Keratinocyte (primary cell): ENCODE results near the gene CCDC116. TPM values are rescaled to one million over a fixed set of nuclear protein-coding genes. Genes with fewer than 3 reads are reported as not detected.

ENCODE experiments used
- DNase-seq: peaks from one replicate; pipeline ENCODE4 v3.0.0-alpha.2; 2011; ENCODE audit warnings: low read depth, missing footprints, low spot score
- FAIRE-seq: peaks from 2 replicates; lab custom pipeline; 2011; peaks lifted over from hg19 to GRCh38; lab: Jason Lieb, UNC
- H2AFZ ChIP-seq: 2 replicates; pipeline ENCODE4 v1.6.0; 2012; ENCODE audit warnings: low read length, control low read depth, inconsistent platforms; ENCODE audit not compliant: control insufficient read depth
- H3K27ac ChIP-seq: 2 replicates; pipeline ENCODE4 v1.5.1; 2011; ENCODE audit warnings: low read length; ENCODE audit not compliant: control insufficient read depth, insufficient read depth
- H3K27me3 ChIP-seq: 3 replicates; pipeline ENCODE4 v1.6.0; 2011; ENCODE audit warnings: low read length; ENCODE audit not compliant: control insufficient read depth, insufficient read depth; ENCODE audit errors: extremely low read depth
- H3K36me3 ChIP-seq, 2 experiments: 2 replicates in 1 of 2; 3 replicates in 1 of 2; pipeline ENCODE4 v1.5.1; 2011; ENCODE audit warnings: low read length in 2 of 2, mild to moderate bottlenecking in 1 of 2; ENCODE audit not compliant: control insufficient read depth in 2 of 2, insufficient read depth in 2 of 2; ENCODE audit errors: extremely low read depth in 1 of 2
- H3K4me1 ChIP-seq: 3 replicates; pipeline ENCODE4 v1.5.1; 2011; ENCODE audit warnings: low read length; ENCODE audit not compliant: control insufficient read depth, insufficient read depth; ENCODE audit errors: extremely low read depth
- H3K4me2 ChIP-seq: 3 replicates; pipeline ENCODE4 v1.6.0; 2011; ENCODE audit warnings: low read depth, low read length; ENCODE audit not compliant: control insufficient read depth, insufficient read depth; ENCODE audit errors: extremely low read depth
- H3K4me3 ChIP-seq, 3 experiments: fragments of 200-600 bp in 1 of 3; sonication (generic) in 1 of 3; 2 replicates in 2 of 3; 3 replicates in 1 of 3; pipeline ENCODE4 v1.5.1; 2011 to 2016; ENCODE audit warnings: low read length in 3 of 3, mild to moderate bottlenecking in 3 of 3, control low read depth in 2 of 3, inconsistent platforms in 1 of 3, low read depth in 1 of 3, mixed read lengths in 1 of 3, mixed run types in 1 of 3, moderate library complexity in 1 of 3; ENCODE audit not compliant: control insufficient read depth in 2 of 3, insufficient read depth in 2 of 3; ENCODE audit errors: extremely low read depth in 1 of 3
- H3K79me2 ChIP-seq: 2 replicates; pipeline ENCODE4 v1.6.0; 2012; ENCODE audit warnings: low read length; ENCODE audit not compliant: control insufficient read depth, insufficient read depth
- H3K9ac ChIP-seq: 3 replicates; pipeline ENCODE4 v1.6.0; 2011; ENCODE audit warnings: low read length; ENCODE audit not compliant: control insufficient read depth, insufficient read depth; ENCODE audit errors: extremely low read depth
- H3K9me1 ChIP-seq: 3 replicates; pipeline ENCODE4 v1.6.0; 2011; ENCODE audit warnings: low read length; ENCODE audit not compliant: control insufficient read depth, insufficient read depth; ENCODE audit errors: extremely low read depth
- H3K9me3 ChIP-seq: 2 replicates; pipeline ENCODE4 v1.5.1; 2012; ENCODE audit warnings: low read depth, low read length; ENCODE audit not compliant: control insufficient read depth
- H4K20me1 ChIP-seq: 3 replicates; pipeline ENCODE4 v1.6.0; 2011; ENCODE audit warnings: low read length; ENCODE audit not compliant: control insufficient read depth, insufficient read depth; ENCODE audit errors: extremely low read depth
- CTCF ChIP-seq, 3 experiments: IDR thresholded peaks in 1 of 3; conservative IDR thresholded peaks in 1 of 3; optimal IDR thresholded peaks in 1 of 3; 2 replicates in 2 of 3; 3 replicates in 1 of 3; pipeline versions ENCODE3 to v1.5.1; 2011; ENCODE audit warnings: low read length in 3 of 3, mild to moderate bottlenecking in 3 of 3, moderate library complexity in 2 of 3, control low read depth in 1 of 3, inconsistent platforms in 1 of 3; ENCODE audit not compliant: insufficient read depth in 2 of 3; ENCODE audit errors: extremely low read depth in 1 of 3
- EZH2 ChIP-seq: IDR thresholded peaks from one replicate; pipeline ENCODE4 v1.6.1; 2012; ENCODE audit warnings: inconsistent platforms, mild to moderate bottlenecking, low read length, moderate library complexity
- dilution Hi-C: fragments of 300-500 bp; cut with MboI; formaldehyde crosslinking; loops from one replicate; pipeline ENCODE4 v1.7.0; 2020; ENCODE audit warnings: low sequenced_read_pairs; ENCODE audit not compliant: extremely low pct_ligation_motif_present
- polyA plus RNA-seq, 5 experiments: library from polyadenylated mRNA; depleted of rRNA in 3 of 5; stranded (reverse) in 3 of 5; stranded (forward) in 1 of 5; unstranded in 1 of 5; fragments of >200 nt; gene quantifications; 1 replicate in 1 of 5; 2 replicates in 3 of 5; 3 replicates in 1 of 5; pipeline versions ENCODE4 v1.2.1 to v1.2.3, GENCODE V29; 2011 to 2012; ENCODE audit warnings: missing spikeins in 2 of 5, low read depth in 1 of 5, low replicate concordance in 1 of 5

Gene CCDC116
- polyA plus RNA-seq, 1 donor (not counting 4 experiments of a cell fraction or from before 2014, with no cell fraction given): 0.03 TPM

- no peak for FAIRE-seq
- Histone ChIP-seq H3K27me3 (no peaks in the 10 kb centered on the region), H3K4me2 (peak overlapping the region; percentile 97), H2AFZ (peak overlapping the region; percentile 88), H3K79me2 (peaks cover 1% of the 10 kb centered on the region), H3K27ac (peak overlapping the region; percentile 49), H3K9ac (peak overlapping the region; percentile 72), H3K36me3 (peaks cover 6 to 8% of the 10 kb centered on the region in 2 experiments), H3K9me3 (no peaks in the 10 kb centered on the region), H3K4me1 (peaks cover 10% of the 10 kb centered on the region), H4K20me1 (no peaks in the 10 kb centered on the region), H3K4me3 (peak overlapping the region; percentile 73 to 87 (median 80)), H3K9me1 (no peaks in the 10 kb centered on the region)
- DNase-seq: no peak
- TF ChIP-seq CTCF (optimal IDR thresholded peaks at IDR 0.05 in 1 of 3, IDR thresholded peaks at IDR 0.05 in 1 of 3, conservative IDR thresholded peaks at IDR 0.05 in 1 of 3; ENCODE audit: extremely low read depth in 1 of 3, insufficient read depth in 2 of 3, low read length in 3 of 3): no peak
- no peak for TF ChIP-seq EZH2
- dilution Hi-C loops: no loop called here
Observed at GRCh38 chr22:21652010-21652546, 19.5 kb downstream of the CCDC116 start.

- Histone ChIP-seq H3K36me3 (peaks cover 5 to 6% of the 10 kb centered on the region in 2 experiments), H3K4me3 (peak overlapping the region; percentile 73 to 87 (median 80)), H3K9me1 (no peaks in the 10 kb centered on the region), H3K4me2 (peak overlapping the region; percentile 97), H3K9ac (peak overlapping the region; percentile 72), H4K20me1 (no peaks in the 10 kb centered on the region), H3K27me3 (no peaks in the 10 kb centered on the region), H2AFZ (peak overlapping the region; percentile 88), H3K4me1 (peaks cover 10% of the 10 kb centered on the region), H3K27ac (no peak overlapping the region), H3K9me3 (no peaks in the 10 kb centered on the region), H3K79me2 (no peaks in the 10 kb centered on the region)
- no peak for TF ChIP-seq EZH2
- no peak for TF ChIP-seq CTCF (optimal IDR thresholded peaks at IDR 0.05 in 1 of 3, IDR thresholded peaks at IDR 0.05 in 1 of 3, conservative IDR thresholded peaks at IDR 0.05 in 1 of 3; ENCODE audit: extremely low read depth in 1 of 3, insufficient read depth in 2 of 3, low read length in 3 of 3)
- FAIRE-seq (no peak), DNase-seq (no peak)
- dilution Hi-C loops: no loop called here
Observed at GRCh38 chr22:21652547-21653545, 20.3 kb downstream of the CCDC116 start.
